ENCODE results near the gene SEZ6L2. TPM values are rescaled to one million over a fixed set of nuclear protein-coding genes. Genes with fewer than 3 reads are reported as not detected.

SEZ6L2 gene
- total and polyA plus RNA-seq, 2 of the 8 experiments (the other 6 are each of a cell fraction or from before 2014, with no cell fraction given), result 43.5 to 47.7 TPM

- no peak overlapping the region for H2AK5ac ChIP-seq (ENCODE audit: low read depth, low read length)
- no peak overlapping the region for H2BK20ac ChIP-seq (ENCODE audit: low read length)
- no peak overlapping the region for H2BK5ac ChIP-seq (ENCODE audit: low read depth, low read length)
- no peak overlapping the region for H3K18ac ChIP-seq (ENCODE audit: extremely low read depth, low read length)
- no peak overlapping the region for H2BK120ac ChIP-seq (replicated peaks; ENCODE audit: low read depth, low read length)
- no peaks in the 10 kb centered on the region for H3K79me2 ChIP-seq (ENCODE audit: control insufficient read depth in 1 of 2, insufficient read depth in 2 of 2, low read length in 2 of 2)
- no peak overlapping the region for H2AFZ ChIP-seq (ENCODE audit: low read length)
- no peak overlapping the region for H2BK15ac ChIP-seq (ENCODE audit: low read length)
- peaks cover 4% of the 10 kb centered on the region; the same call in 1 of the 2 replicates for H3K79me1 ChIP-seq (ENCODE audit: low read depth, low read length)
- H4K5ac ChIP-seq (ENCODE audit: insufficient read length, low read depth, low read length), result no peak overlapping the region
- H3K23me2 ChIP-seq (ENCODE audit: low read depth, low read length), result no peaks in the 10 kb centered on the region
- no peak overlapping the region for H3K4me3 ChIP-seq (ENCODE audit: extremely low read depth in 1 of 4, insufficient read depth in 2 of 4, low read depth in 3 of 4, low read length in 4 of 4)
- ChIA-PET CTCF (ENCODE audit: partially characterized antibody) (interaction anchor here (1.2 kb wide), 1 partner anchor 9 kb away, joined by 5 read pairs; no protein-coding TSS in a partner anchor), POLR2A (ENCODE audit: partially characterized antibody) (interaction anchor here (0.6 to 1.2 kb wide), 4 partner anchors 10 to 66 kb away, joined by 3 to 5 read pairs (median 4); partner anchors contain the start of gene CDIPT)
- H3K4me1 ChIP-seq (replicated peaks in 1 of 4; ENCODE audit: control insufficient read depth in 3 of 4, insufficient read depth in 4 of 4, low read length in 3 of 4), result no peaks in the 10 kb centered on the region
- FAIRE-seq (no peak), DNase-seq (ENCODE audit: low read depth in 1 of 2, low spot score in 2 of 2) (no peak)
- H3K23ac ChIP-seq (ENCODE audit: insufficient read length), result no peak overlapping the region
- peaks cover 0 to 3% of the 10 kb centered on the region in 2 experiments for H4K20me1 ChIP-seq (replicated peaks in 1 of 2; ENCODE audit: control insufficient read depth in 1 of 2, insufficient read depth in 2 of 2, low read length in 2 of 2)
- TF ChIP-seq NRF1 (IDR thresholded peaks at IDR 0.05; ENCODE audit: low read depth, low read length), result no peak
- no peak for TF ChIP-seq TBP (IDR thresholded peaks at IDR 0.05; ENCODE audit: low read depth, low read length)
- no peak overlapping the region for H3K56ac ChIP-seq (replicated peaks; ENCODE audit: insufficient read length, low read depth, low read length)
- H2BK12ac ChIP-seq (ENCODE audit: low read depth, low read length), result no peak overlapping the region
- H3K9me3 ChIP-seq (ENCODE audit: insufficient read depth in 2 of 2, low read depth in 1 of 2, low read length in 1 of 2), result no peaks in the 10 kb centered on the region
- no peak overlapping the region for H4K91ac ChIP-seq (replicated peaks; ENCODE audit: insufficient read length, low read length)
- H3K27ac ChIP-seq (ENCODE audit: low read depth, low read length), result no peak overlapping the region
- no peaks in the 10 kb centered on the region for H3K27me3 ChIP-seq (replicated peaks in 1 of 4; ENCODE audit: control insufficient read depth in 3 of 4, extremely low read depth in 1 of 4, insufficient read depth in 3 of 4, low read length in 3 of 4)
- no peak overlapping the region for H4K8ac ChIP-seq (ENCODE audit: extremely low read depth, insufficient read depth, low read length)
- 87% methylated on average over 10 of the region's 10 CpGs; no CpG with 5 or more reads in 1 of the 2 experiments for WGBS, 2 experiments (ENCODE audit: extremely low coverage in 1 of 2, insufficient coverage in 1 of 2, insufficient read length in 1 of 2, insufficient replicate concordance in 2 of 2, low coverage in 1 of 2, low lambda C conversion rate in 2 of 2, missing lambda C conversion rate in 1 of 2)
- no peak overlapping the region for H3K9ac ChIP-seq (replicated peaks in 1 of 4; ENCODE audit: extremely low read depth in 1 of 4, low read depth in 3 of 4, low read length in 3 of 4)
- H3K36me3 ChIP-seq (ENCODE audit: control insufficient read depth in 2 of 4, insufficient read depth in 4 of 4, low read length in 3 of 4), result no peaks in the 10 kb centered on the region; a peak in 2 of 8 replicates
- no peak overlapping the region for H3K4ac ChIP-seq (replicated peaks; ENCODE audit: insufficient read length, low read depth, low read length)
- no peak overlapping the region for H3K14ac ChIP-seq (ENCODE audit: insufficient read length)
- no peak overlapping the region for H3K4me2 ChIP-seq (ENCODE audit: insufficient read depth in 1 of 2, low read depth in 2 of 2, low read length in 2 of 2)
These were observed 7.6 kb downstream of the SEZ6L2 start for GRCh38 chr16:29891525-29892457.
